ENCODE data around the gene DNAAF3. TPM values are rescaled to one million over a fixed set of nuclear protein-coding genes. Genes with fewer than 3 reads are reported as not detected.
"Not testable (repeated sequence)": the region's sequence is repeated elsewhere in the genome, so short reads cannot be mapped to it uniquely, and the experiment has no call there.

The DNAAF3 gene
- 1 to 10 TPM; 6.6 to 9.9 (median 8.1) TPM for polyA plus RNA-seq (ENCODE audit: insufficient read length in 3 of 3)
- long read RNA-seq, donor 1, result 0 reads
- long read RNA-seq, donor 2, result 0 reads
- long read RNA-seq, donor 3, partial matches to known transcripts, result 0 of 1 reads
- long read RNA-seq, donor 3, other reads (novel, unspliced or antisense), result 0 of 1 reads
- long read RNA-seq, donor 4, result 0 reads
- long read RNA-seq, donor 5, partial matches to known transcripts, result 0 of 1 reads
- long read RNA-seq, donor 5, other reads (novel, unspliced or antisense), result 0 of 1 reads
- long read RNA-seq, donor 6, partial matches to known transcripts, result 0 of 2 reads
- long read RNA-seq, donor 6, other reads (novel, unspliced or antisense), result 0 of 2 reads
- long read RNA-seq, donor 7, partial matches to known transcripts, result 0 of 1 reads
- long read RNA-seq, donor 7, other reads (novel, unspliced or antisense), result 0 of 1 reads
- long read RNA-seq, donor 8, result 0 reads
- long read RNA-seq, donor 9, partial matches to known transcripts, result 0 of 1 reads
- long read RNA-seq, donor 9, other reads (novel, unspliced or antisense), result 0 of 1 reads
- long read RNA-seq, donor 10, result 0 reads
- long read RNA-seq, donor 11, result 0 reads
- long read RNA-seq, donor 12, result 0 reads
- long read RNA-seq, donor 13, partial matches to known transcripts, result 0 of 1 reads
- long read RNA-seq, donor 13, other reads (novel, unspliced or antisense), result 0 of 1 reads
- long read RNA-seq, donor 14, partial matches to known transcripts, result 0 of 1 reads
- long read RNA-seq, donor 14, other reads (novel, unspliced or antisense), result 0 of 1 reads
- long read RNA-seq, donor 15, result 0 reads
- long read RNA-seq, donor 16, partial matches to known transcripts, result 0 of 2 reads
- long read RNA-seq, donor 16, other reads (novel, unspliced or antisense), result 0 of 2 reads

GRCh38 chr19:55166530-55167268, at the start of gene DNAAF3:
Gene DNAAF3 (minus strand): TSS chr19:55166613. CDS start chr19:55166413, 200 bp downstream.
- DNase-seq (ENCODE audit: extremely low read depth in 1 of 11, low read depth in 9 of 11, low spot score in 4 of 11), result peak; percentile 83 to 96 (median 91)

DNA sequence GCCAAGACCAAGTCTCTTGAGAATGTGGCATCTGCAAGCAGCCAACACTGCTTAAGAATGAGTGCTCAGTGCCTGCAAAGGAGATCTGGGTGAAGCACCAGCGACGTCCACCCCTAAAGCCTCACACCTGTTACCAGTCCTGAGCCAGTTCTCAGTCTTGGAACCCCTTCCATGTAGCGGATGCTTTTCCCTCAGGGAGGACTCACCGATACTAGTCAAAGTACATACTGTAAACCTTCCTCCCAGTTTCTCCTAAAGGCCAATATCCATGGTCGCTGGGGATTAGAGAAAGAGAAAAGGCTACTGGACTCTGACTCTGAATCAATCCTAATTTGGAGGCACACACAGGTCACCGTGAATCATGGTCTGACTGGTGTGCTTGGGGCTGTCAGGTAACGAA, 47.1 kb upstream of the DNAAF3 start:
- no peak for DNase-seq (ENCODE audit: extremely low read depth in 1 of 11, low read depth in 9 of 11, low spot score in 4 of 11)

DNA sequence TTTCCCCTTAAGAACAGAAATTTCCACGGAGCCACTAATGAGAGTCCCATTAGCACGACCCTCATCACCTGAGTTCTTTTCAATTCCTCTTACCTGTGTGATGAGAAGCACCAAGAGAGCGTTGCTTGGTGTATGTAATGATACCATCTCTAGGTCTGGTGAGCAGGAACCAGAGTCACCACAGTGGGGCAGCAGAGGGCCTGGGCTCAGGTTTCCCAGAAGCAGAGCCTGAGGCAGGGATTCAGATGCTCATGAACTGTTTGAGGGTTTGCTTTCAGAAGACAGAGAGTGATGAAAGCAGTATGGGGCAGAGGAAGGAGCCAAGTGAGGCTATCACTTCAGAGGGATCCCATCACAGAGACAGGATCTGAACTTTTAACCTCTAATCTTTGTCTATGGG, 46.0 kb upstream of the DNAAF3 start:
- DNase-seq (ENCODE audit: extremely low read depth in 1 of 11, low read depth in 9 of 11, low spot score in 4 of 11), result no peak

GRCh38 chr19:55209693-55210472, 43.5 kb upstream of the DNAAF3 start:
- DNase-seq (ENCODE audit: extremely low read depth in 1 of 11, low read depth in 9 of 11, low spot score in 4 of 11), result no peak

GRCh38 chr19:55208880-55209692, 42.7 kb upstream of the DNAAF3 start, which contains the start of gene PTPRH:
Gene PTPRH (minus strand): TSS chr19:55209501. CDS start chr19:55209433, 68 bp downstream.
- DNase-seq (ENCODE audit: extremely low read depth in 1 of 11, low read depth in 9 of 11, low spot score in 4 of 11), result no peak

DNA sequence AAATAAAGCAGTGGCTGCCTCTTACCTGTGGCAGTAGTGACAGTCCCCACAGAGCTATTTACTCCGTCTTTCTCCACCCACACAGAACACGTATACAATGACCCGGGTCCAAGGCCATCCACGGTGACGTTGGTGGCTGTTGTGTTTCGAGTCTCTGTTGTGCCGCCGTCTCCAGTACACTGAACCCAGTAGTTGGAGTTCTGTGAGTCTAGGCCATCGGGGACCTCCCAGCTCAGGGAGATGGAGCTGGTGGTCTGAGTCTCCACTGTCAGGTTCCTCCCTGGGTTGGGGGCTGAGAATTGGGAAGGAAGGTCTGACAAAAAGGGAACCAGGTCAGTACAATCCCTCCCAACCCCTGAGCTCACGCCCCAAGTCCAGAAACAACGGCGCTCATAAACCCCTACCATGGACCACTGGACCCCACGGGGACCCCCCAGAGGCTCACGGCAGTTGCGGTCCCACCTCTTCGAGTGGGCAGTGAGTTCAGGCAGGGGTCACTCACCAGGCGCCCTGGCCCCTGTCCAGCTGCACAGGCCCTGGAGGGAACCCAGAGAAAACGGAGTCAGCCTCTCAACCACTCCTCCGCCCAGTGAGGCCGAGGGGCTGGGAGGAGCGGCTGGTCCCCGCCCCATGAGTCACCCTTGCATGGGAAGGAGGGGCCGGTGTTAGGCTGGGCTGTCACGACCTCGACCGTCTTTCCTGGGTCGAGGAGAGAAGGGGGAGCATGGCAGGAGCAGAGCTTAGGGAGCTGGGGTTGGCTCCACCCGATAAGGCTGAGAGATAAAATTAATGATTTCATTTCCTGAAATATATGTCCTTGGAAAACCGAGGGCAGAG, 40.5 kb upstream of the DNAAF3 start:
- peak in 6 of 11 donors; percentile 16 to 60 (median 30) for DNase-seq (ENCODE audit: extremely low read depth in 1 of 11, low read depth in 9 of 11, low spot score in 4 of 11)

DNA sequence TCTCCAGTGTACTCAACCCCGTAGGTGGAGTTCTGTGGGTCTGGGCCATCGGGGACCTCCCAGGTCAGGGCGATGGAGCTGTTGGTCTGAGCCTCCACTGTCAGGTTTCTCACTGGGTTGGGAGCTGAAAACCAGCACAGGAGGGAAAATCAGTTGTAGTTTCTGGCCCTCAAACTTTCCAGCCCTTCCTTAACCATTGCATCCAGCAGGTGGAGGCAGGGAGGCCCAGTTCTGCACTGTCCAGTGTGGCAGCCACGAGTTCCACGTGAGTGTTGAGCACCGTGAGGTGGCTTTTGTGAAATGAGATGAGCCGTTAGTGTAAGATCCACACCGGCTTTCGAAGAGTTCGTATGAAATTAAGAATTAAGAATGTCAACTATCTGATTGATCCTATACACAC, 35.8 kb upstream of the DNAAF3 start:
- not testable (repeated sequence) for DNase-seq (ENCODE audit: extremely low read depth in 1 of 11, low read depth in 9 of 11, low spot score in 4 of 11)

DNA sequence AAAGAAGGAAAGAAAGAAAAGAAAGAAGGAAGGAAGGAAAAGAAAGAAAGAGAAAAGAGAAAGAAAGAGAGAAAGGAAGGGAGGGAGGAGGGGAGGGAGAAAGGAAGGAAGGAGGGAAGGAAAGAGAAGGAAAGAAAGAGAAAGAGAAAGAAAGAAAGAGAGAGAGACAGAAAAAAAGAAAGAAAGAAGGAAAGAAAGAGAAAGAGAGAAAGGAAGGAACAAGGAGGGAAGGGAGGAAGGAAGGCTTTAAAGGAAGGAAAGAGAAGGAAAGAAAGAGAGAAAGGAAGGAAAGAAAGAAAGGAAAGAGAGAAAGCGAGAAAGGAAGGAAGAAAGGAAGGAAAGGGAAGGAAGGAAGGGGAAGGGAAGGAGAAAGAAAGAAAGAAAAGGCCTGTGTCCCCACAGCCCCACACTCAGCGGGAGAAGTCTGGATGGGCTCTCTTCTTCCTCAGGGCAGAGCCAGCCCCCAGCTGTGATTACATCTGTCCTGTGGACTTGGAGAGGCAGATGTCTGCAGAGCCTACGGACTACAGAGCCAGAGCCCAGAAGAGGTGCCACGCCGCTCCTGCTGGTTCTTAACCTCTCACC, 33.3 kb upstream of the DNAAF3 start:
- no peak for DNase-seq (ENCODE audit: extremely low read depth in 1 of 11, low read depth in 9 of 11, low spot score in 4 of 11)

DNA sequence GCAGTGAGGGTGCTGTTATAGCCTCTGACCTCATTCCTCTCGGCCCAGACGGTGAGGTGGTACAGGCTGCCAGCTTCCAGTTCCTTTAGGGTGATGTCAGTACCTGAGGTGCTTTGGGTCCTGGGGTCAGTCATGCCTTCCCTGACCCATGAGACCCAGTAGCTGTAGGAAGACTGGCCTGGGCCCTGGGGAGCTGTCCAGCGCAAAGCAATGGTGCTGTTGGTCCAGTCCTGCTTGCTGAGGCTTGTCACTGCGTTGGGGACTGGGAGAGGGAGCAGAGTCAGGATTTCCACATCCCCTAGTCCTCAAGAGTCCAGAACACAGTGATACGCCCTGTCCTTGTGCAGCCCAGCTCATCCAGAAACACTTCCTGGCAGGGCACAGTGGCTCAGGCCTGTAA, 32.2 kb upstream of the DNAAF3 start:
- DNase-seq (ENCODE audit: extremely low read depth in 1 of 11, low read depth in 9 of 11, low spot score in 4 of 11), result no peak

DNA sequence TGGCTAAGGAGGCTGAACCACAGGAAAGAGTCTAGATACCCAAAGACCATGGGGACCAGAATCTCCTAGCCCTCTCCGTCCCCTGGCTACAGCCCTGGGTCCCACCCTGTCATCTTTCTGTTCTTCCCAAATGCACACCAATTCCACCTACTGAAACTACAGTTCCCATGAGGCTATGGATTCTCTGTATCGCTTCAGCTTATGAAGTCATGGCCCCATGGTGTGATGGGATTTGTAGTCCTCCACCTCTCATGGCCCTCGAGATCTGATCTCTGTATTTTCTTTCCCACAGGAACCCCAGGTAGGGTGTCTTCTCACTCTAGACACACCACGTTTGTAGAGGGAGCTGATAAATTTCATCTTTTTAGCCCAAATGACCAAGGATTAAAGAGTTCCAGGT, 31.1 kb upstream of the DNAAF3 start:
- no peak for DNase-seq (ENCODE audit: extremely low read depth in 1 of 11, low read depth in 9 of 11, low spot score in 4 of 11)

DNA sequence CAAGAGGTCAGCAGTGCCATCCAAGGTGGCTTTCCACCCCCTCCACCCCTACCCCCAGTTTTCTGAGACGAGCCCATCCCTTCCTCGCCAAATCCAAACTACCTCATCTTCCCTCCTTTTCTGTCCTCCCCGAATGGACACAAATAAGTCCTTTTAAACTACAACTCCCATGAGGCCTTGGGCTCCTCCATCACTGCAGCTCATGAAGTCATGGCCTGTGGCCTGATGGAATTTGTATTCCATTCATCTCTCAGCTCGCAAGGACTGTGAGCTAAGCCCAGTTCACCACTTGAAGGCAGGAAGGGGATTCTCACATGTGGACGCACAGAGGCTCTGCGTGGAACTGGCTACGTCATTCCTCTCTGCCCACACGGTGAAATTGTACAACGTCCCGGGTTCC, 30.4 kb upstream of the DNAAF3 start:
- DNase-seq (ENCODE audit: extremely low read depth in 1 of 11, low read depth in 9 of 11, low spot score in 4 of 11), result no peak

- DNase-seq (ENCODE audit: extremely low read depth in 1 of 11, low read depth in 9 of 11, low spot score in 4 of 11), result no peak
Measured at GRCh38 chr19:55193481-55193880, 27.1 kb upstream of the DNAAF3 start.

DNA sequence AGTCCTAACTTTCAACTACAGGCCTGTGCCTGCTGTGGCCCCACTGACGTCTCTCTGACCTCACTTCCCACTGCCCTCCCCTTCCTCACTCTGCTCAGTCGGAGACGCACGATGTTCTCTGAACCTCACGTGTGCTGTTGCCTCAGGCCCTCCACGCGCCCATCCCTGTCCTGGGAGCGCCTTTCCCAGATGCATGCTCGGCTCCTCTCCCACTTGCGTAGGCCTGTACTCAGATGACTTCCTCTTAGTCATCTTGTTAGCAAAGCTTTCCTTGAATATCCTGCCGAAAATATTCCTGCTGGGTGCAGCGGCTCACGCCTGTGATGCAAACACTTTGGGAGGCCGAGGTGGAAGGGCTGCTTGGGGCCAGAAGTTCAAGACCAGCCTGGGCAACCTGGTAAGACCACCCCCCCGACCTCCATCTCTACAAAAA, 23.0 kb upstream of the DNAAF3 start:
- no peak for DNase-seq (ENCODE audit: extremely low read depth in 1 of 11, low read depth in 9 of 11, low spot score in 4 of 11)

DNA sequence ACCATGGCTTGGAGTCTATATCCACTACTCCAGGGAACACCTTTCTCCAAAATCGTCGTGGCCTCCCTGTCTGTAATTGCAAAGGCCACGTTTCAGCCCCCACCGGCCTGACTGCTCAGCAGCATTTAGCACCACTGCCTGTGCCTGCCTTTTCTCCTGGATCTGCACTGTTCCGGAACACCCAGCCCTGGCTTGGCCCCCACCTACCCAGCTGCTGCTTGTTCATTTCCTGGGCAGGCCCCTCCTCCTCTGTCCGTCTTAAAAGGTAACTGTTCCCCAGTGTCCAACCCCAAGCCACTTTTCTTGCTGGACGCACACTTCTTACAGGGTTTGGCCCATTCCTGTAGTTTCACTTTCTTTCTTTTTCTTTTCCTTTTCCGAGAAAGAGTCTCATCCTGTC, 22.2 kb upstream of the DNAAF3 start:
- DNase-seq (ENCODE audit: extremely low read depth in 1 of 11, low read depth in 9 of 11, low spot score in 4 of 11), result no peak

GRCh38 chr19:55186080-55186479, 19.7 kb upstream of the DNAAF3 start:
- DNase-seq (ENCODE audit: extremely low read depth in 1 of 11, low read depth in 9 of 11, low spot score in 4 of 11), result no peak

GRCh38 chr19:55181740-55182139, 15.3 kb upstream of the DNAAF3 start:
- DNase-seq (ENCODE audit: extremely low read depth in 1 of 11, low read depth in 9 of 11, low spot score in 4 of 11), result no peak
